IPS-18a (cell line): ENCODE results near the gene NTN5.
A peak's percentile ranks its signal among the peaks of the same experiment; 100 is the strongest.

Source experiments
- H3K27ac ChIP-seq: one replicate; pipeline ENCODE4 v1.5.1; 2013; ENCODE audit warnings: low read length
- H3K27me3 ChIP-seq: one replicate; pipeline ENCODE4 v1.6.1; 2013; ENCODE audit warnings: mild to moderate bottlenecking, low read length; ENCODE audit not compliant: control insufficient read depth, insufficient read depth
- H3K36me3 ChIP-seq: one replicate; pipeline ENCODE4 v1.6.1; 2013; ENCODE audit warnings: low read depth, low read length; ENCODE audit not compliant: control insufficient read depth
- H3K4me1 ChIP-seq: one replicate; pipeline ENCODE4 v1.6.1; 2013; ENCODE audit warnings: low read depth, low read length; ENCODE audit not compliant: control insufficient read depth
- H3K4me3 ChIP-seq: one replicate; pipeline ENCODE4 v1.5.1; 2013; ENCODE audit warnings: low read length
- H3K9ac ChIP-seq: one replicate; pipeline ENCODE4 v1.6.1; 2013; ENCODE audit warnings: mild to moderate bottlenecking, low read length, moderate library complexity
- H3K9me3 ChIP-seq: one replicate; pipeline ENCODE4 v1.6.1; 2013; ENCODE audit warnings: low read depth, low read length; ENCODE audit not compliant: control insufficient read depth

The NTN5 gene

DNA sequence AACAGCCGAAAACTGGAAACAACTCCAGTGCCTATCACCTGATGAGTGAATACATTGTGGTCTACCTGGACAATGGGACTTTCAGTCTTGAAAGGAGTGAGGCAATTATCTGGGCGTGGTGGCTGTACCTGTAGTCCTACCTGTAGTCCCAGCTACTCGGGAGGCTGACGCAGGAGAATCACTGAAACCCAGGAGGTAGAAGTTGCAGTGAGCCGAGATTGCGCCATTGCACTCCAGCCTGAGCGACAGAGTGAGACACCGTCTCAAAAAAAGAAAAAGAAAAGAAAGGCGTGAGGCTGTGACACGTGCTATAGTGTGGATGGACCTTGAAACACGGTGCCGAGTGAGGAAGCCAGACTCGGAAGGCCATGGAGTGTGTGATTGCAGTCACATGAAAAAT, 4.1 kb upstream of the NTN5 start:
- Histone ChIP-seq H3K27me3 (peaks cover 12% of the 10 kb centered on the region), H3K36me3 (no peaks in the 10 kb centered on the region), H3K27ac (no peak overlapping the region), H3K4me3 (no peak overlapping the region), H3K4me1 (peaks cover 19% of the 10 kb centered on the region), H3K9ac (no peak overlapping the region), H3K9me3 (no peaks in the 10 kb centered on the region)

DNA sequence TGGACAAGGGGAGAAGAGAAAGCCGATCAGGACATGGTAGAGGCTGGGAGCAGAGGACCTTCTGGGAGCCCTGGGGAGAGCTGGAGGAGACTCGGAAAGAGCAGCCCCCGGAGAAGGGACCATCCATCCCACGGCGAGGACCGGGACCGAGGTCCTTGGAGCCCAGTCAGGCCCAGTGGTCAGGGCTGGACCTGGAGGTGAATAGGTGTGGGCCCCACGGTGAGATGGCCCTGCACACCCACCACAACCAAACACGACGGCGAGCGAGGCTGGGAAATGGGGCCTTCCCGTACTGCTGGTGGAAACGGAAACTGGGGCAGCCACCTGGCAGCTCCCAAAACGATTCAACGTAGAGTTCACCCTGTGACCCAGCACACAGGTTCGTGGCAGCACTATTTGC, 3.7 kb upstream of the NTN5 start:
- no peak overlapping the region for H3K4me3 ChIP-seq

DNA sequence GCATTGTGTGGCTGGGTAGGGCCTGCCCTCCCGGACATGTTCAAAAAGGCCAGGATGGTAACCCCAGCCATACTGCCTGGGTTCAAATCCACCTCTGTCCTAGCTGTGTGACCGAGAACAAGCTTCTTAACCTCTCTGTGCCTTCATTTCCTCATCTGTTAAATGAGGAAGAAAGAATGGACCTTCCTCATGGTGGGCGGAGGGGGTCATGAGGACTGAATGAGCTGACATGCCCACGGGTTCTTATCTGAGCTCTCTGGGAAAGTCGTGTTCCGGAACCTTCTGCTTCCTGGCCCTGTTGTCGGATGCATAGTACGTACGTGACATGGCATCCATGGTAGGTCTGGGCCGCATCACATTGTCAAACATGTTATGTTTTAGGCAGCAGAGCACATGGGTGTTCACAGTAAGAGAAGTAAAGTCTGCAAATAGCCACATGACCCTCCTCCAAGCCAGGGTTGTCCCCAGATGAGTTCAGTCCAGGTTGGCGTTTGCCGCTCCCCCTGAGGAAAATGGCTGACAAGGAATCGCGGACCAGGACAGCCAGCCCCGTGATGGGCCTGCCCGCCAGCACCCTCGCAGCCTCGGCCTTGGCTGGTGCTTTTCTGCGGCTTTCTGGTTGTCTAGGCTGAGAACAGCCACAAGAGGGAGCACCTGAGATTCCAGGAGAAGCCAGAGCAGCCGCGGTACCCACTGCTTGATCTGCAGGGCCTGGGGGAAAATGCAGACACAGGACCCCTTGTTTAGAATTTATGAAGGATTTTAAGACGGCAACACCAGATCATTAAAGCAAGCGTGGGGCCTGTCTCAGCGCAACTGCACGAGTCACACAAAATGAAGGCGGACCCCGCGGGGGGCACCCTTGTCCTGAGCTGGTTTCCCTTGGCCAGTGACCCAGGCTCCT, 2.4 kb upstream of the NTN5 start:
- no peak overlapping the region for H3K9ac ChIP-seq
- H3K4me1 ChIP-seq = peaks cover 19% of the 10 kb centered on the region
- H3K36me3 ChIP-seq = no peaks in the 10 kb centered on the region
- H3K9me3 ChIP-seq = no peaks in the 10 kb centered on the region
- H3K4me3 ChIP-seq = peak overlapping the region; percentile 0
- no peak overlapping the region for H3K27ac ChIP-seq
- peaks cover 12% of the 10 kb centered on the region for H3K27me3 ChIP-seq

More for the DNA sequence above, 3.7 kb upstream of the NTN5 start:
- Histone ChIP-seq H3K9me3 (no peaks in the 10 kb centered on the region), H3K27me3 (peaks cover 12% of the 10 kb centered on the region), H3K4me1 (peaks cover 19% of the 10 kb centered on the region), H3K36me3 (no peaks in the 10 kb centered on the region), H3K9ac (no peak overlapping the region), H3K27ac (no peak overlapping the region)

DNA sequence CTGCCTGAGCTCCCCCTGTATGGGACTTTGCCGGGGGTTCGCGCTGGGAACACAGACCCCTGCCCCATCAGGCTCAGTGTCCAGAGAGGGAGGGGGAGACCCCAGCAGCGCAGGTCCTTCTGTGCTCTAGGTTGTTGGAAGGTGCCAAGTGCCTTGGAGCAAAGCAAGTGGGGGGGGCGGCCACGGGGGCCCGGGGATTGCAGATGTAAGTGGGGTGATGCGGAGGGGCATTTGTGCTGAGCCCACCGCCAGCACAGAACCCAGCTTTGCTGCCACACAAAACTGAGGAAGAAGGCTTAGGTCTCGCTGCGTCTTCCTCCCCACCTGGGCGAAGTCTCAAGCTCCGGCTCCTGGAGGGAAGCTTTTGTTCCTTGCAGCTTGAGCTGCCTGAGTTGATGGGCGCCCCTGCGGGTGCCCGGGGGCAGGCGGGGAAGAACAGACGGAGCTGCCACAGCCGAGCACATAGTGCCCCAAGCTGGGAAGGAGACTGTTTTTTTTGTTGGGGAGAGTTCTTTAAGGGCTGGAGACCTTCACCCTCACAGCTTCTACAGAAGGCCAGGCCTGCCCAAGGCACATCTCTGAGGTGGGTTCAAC, 1.5 kb upstream of the NTN5 start:
- Histone ChIP-seq H3K27ac (no peak overlapping the region), H3K4me1 (peaks cover 19% of the 10 kb centered on the region), H3K36me3 (no peaks in the 10 kb centered on the region), H3K27me3 (peaks cover 12% of the 10 kb centered on the region), H3K4me3 (peak overlapping the region; percentile 0), H3K9ac (no peak overlapping the region), H3K9me3 (no peaks in the 10 kb centered on the region)

DNA sequence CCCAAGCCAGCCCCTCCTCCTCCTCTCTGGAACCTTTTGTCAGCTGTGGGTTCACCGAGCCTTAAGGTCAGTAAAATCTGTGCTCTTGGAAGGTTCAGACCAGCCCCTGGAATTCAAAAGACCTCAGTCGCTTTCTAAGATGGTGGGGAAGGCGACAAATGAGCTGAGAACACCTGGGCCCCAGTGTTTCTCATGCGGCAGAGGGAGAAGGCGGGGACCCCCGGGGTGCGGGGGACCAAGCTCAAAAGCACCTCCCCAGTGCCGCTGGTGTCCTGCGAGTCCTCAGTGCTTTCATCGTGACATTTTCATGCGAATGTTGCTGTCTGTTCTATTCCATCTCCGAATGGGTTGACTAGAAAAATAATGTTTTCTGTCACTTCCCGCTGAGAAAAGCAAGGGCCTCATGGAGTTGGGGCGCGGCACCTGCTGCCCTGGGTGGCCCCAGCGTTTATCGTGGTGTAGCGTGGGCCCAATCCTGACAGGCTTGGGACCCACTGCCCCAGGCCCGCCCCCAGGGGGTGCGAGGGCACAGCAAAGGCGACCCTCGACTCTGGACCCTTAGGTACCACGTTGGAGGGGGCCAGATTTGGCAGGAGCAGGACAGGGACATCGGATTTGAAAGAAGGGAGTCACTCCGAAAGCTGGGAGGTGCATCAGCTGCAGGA, 751 bp upstream of the NTN5 start:
- Histone ChIP-seq H3K36me3 (no peaks in the 10 kb centered on the region), H3K4me1 (peaks cover 19% of the 10 kb centered on the region), H3K27me3 (peaks cover 12% of the 10 kb centered on the region), H3K27ac (no peak overlapping the region), H3K9ac (no peak overlapping the region), H3K4me3 (peak overlapping the region; percentile 0), H3K9me3 (no peaks in the 10 kb centered on the region)

DNA sequence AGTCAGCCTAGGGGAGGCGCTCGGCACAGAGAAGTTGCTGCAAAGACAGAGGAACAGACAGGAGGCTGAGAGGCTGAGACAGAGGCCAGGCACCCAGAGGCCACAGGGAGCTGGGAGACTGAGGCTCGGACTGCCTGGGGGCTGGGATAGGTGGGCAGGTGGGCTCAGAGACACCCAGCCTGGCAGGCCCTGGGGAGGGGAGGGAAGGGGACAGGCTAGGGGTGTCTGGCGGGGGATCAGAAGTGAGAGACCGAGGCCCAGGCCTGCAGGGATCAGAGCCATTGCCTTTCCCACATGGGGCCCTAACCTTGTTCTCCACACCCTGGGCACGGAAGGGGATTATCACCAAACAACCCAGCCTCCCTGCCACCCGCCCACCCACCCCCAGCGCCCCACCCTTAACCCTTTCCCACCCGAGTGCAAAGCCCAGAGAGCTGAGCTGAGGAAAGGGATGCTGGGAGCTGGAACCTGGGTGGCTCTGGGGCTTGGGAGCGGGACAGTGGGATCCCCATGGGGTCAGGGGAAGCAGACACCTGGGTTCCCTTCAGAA, 1.3 kb downstream of the NTN5 start:
- H3K9me3 ChIP-seq = no peaks in the 10 kb centered on the region
- H3K4me3 ChIP-seq = no peak overlapping the region
- no peaks in the 10 kb centered on the region for H3K36me3 ChIP-seq

DNA sequence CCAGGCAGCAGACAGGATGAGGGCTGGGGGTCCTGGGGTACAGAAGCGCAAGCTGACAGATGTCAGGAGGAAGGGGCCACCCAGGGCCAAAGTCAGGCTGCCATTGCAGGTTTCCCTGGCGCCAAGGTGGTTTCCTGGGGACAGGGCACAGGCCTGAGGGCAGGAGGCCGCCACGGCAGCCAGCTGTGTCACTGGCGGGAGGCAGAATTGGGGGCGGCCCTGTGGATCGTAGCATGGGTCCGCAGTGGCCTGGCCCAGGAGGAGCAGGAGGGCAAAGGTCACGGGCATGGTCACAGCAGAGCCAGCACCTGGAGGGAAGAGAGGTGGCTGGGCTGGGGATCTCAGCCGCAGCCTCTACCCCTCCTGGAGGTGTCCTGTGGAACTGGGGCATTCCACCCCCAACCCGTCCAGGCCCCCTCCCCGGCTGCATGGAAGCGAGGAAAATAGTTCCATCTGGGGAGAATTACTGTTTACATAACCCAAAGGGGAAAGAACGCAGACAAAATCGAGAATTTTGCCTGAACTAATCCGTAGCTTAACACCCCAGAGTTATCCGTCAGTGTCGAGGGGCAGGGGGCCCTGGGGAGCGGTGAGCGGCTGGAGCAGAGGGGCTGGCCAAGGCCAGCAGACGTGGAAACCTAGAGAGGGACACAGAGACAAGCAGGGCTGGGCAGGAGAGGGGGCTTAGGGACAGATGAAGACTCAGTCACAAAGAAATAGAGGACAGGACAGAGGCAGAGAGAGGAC, 1.9 kb downstream of the NTN5 start:
- H3K27me3 ChIP-seq = peaks cover 12% of the 10 kb centered on the region
- no peak overlapping the region for H3K27ac ChIP-seq
- no peak overlapping the region for H3K4me3 ChIP-seq
- peaks cover 19% of the 10 kb centered on the region for H3K4me1 ChIP-seq
- no peaks in the 10 kb centered on the region for H3K9me3 ChIP-seq
- no peaks in the 10 kb centered on the region for H3K36me3 ChIP-seq
- no peak overlapping the region for H3K9ac ChIP-seq

More for the DNA sequence above, 1.3 kb downstream of the NTN5 start:
- Histone ChIP-seq H3K9ac (no peak overlapping the region), H3K4me1 (peaks cover 19% of the 10 kb centered on the region), H3K27ac (no peak overlapping the region), H3K27me3 (peaks cover 12% of the 10 kb centered on the region)

DNA sequence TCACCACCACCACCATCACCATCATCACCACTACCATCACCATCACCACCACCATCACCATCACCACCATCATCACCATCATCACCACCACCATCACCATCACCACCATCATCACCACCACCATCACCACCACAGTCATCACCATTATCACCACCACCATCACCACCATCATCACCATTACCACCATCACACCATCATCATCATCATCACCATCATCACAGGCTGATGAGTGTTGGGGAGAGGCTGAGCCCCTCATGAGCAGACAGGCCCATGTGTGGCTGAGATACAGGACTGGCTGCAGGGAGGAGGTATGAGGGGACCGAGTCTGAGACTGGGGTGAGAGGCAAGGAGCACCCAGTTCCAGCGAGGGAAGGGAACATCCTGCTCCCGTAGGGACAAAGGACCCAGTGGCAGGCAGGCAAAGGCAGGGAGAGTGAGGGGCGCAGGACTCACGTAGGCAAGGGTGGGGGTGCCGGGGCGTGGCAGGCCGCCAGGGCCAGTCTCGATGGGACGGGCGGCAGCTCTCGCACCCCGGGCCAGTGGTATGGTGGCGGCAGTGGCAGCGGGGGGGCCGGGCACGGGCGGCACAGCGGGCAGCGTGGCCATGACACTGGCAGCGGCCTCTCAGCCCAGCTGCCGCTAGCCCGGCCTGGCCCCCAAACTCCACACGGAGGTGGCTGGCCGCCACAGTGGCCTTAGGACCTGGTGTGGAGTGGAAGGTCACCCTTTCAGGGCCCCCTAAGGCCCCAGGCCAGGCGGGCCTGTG, 2.7 kb downstream of the NTN5 start:
- no peaks in the 10 kb centered on the region for H3K9me3 ChIP-seq
- no peaks in the 10 kb centered on the region for H3K36me3 ChIP-seq
- H3K27me3 ChIP-seq = peaks cover 12% of the 10 kb centered on the region
- H3K27ac ChIP-seq = no peak overlapping the region
- H3K4me1 ChIP-seq = peaks cover 17% of the 10 kb centered on the region
- no peak overlapping the region for H3K4me3 ChIP-seq
- H3K9ac ChIP-seq = no peak overlapping the region

DNA sequence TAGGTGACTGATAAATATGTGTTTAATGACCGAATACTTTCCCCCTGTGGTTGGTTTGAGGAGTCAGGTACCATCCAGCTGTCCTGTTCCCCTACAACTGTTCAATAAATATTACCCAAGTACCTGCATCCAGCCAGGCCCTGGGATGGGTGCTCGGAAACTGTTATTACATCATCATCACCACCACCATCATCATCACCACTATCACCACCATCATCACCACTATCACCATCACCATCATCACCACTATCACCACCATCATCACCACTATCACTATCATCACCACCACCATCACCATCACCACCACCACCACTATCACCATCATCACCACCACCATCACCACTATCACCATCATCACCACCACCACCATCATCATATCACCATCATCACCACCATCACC, 4.1 kb downstream of the NTN5 start:
- H3K9me3 ChIP-seq = no peaks in the 10 kb centered on the region
- no peak overlapping the region for H3K4me3 ChIP-seq
- H3K4me1 ChIP-seq = peaks cover 6% of the 10 kb centered on the region

DNA sequence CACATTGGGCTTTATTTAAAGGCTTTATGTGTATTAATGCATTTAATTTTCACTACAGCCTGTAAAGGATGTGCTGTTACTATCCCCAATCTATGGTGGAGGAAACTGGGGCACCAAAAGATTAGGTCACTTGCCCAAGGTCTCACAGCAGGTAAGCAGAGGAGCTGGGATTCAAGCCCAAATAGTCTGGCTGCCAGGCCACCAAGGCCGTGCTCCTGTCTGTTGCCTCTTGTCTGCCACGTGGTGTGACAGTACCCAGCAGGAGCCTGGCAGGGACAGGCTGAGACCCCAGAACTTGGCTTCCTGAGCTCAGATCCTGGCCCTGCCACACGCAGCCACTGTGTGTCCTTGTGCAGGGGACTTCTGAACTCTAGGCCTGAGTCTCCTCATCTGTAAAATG, 4.5 kb downstream of the NTN5 start:
- Histone ChIP-seq H3K27ac (no peak overlapping the region), H3K4me3 (no peak overlapping the region), H3K36me3 (no peaks in the 10 kb centered on the region), H3K4me1 (peaks cover 1% of the 10 kb centered on the region), H3K9ac (no peak overlapping the region), H3K27me3 (no peaks in the 10 kb centered on the region), H3K9me3 (no peaks in the 10 kb centered on the region)

More for the DNA sequence above, 4.1 kb downstream of the NTN5 start:
- peaks cover 2% of the 10 kb centered on the region for H3K27me3 ChIP-seq
- H3K36me3 ChIP-seq = no peaks in the 10 kb centered on the region
- H3K27ac ChIP-seq = no peak overlapping the region
- no peak overlapping the region for H3K9ac ChIP-seq
